Stimulated activated CD4-positive, alpha-beta T cell treated with anti-CD3 and anti-CD28 coated beads, TNF-alpha, amount 100 ng/mL, for 24 hours (primary cell): ENCODE measurements around the gene SCUBE1.

Source experiments
- DNase-seq, 3 experiments: peaks; one replicate each; pipeline ENCODE4 v3.0.0-alpha.2; 2020; ENCODE audit warnings: low read depth in 3 of 3

SCUBE1 gene

DNA sequence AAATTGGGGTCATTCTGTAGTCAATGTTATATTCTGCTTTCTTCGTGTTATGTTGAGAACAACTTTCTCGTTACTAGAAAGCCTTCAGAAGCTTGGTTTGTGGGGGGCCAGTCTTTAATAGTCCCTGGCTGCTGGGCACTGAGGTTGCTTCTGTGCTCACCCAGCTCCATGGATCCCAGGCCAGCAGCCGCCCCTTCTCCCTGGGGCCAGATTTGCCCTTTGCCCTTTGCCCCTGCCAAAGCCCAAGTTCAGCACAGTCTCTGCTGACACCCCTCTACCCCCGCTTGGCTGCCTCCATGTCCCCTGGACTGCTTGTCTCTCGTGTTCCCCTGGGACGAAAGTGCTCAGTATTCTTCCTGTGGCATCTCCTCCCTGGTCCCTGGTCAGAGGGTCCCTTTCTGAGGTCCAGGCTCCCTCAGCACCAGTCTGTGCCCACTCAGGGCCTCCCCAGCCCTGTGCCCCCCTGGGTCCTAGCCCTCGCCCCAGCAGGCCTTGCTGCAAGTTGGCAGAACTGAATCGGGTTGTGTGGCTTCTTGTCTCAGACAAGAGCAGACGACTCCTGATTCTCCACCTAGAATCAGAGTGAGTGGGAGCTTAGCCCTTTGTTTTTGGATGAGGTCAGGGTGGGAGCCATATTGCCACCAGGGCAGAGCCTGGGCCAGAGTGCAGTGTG is 185.2 kb downstream of the SCUBE1 start:
- no peak for DNase-seq

DNA sequence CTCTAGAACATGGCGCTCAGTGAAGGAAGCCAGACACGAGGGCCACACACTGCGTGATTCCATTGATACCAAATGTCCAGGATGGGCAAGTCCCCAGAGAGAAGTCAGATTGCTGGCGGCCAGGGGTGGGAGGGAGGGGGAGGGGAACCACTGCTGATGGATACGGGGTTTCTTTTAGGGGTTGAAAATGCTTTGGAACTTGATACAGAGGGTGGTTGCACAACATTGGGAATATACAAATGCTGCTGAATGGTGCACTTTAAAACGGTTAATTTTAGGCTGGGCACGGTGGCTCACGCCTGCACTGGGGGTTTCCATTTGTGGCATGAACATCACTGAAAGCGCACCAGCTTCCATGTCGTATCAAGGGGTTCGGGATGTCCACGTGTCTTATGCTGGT is 186.8 kb downstream of the SCUBE1 start:
- DNase-seq, result no peak

DNA sequence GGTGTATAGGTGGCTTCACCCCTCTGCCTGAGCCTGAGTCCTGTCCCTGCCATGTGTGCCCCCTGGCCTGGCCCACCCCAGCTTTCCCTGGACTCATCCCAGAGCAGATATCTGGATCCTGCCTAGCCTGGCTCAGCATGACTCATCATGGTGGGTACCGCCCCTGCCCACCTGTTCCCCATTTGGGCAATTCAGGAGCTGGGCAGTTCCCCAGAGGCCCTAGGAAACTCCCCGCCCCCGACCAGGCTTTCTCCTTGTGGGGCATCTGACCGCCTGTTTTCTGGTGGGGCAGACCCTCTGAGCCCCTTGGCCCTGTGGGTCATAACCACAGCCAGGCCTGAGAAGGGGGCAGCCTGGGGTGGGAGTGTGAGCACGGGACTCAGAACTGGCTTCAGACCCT is 187.4 kb downstream of the SCUBE1 start:
- DNase-seq, result no peak

DNA sequence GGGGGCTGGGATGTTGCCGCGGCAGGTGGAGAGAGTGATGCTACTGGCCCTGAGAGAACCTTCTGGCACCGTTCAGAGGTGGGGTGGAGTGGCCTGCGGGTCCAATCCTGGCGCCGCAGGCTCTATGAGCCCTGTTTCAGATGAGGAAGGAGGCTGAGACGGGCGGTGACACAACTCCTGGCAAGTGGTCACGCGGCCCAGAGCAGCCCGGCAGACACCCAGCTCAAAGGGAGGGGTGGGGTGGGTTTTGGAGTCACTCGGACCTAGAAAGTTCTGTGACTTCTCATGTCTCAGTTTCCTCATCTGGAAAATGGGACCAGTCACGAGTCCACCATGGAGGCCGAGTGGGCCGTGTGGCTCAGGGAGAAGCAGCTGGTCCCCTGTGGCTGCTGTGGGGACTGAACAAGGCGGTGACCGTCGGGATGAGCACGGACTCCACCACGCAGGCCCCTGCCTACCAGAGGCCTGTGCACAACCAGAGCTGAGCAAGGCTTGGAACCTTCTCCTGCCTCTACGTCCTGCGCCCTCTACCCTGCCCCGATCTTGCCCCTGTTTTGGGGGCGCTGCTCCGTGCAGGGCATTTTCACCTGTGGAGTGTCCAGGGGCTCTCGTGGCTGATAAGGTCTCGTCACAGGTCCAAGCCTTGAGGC is 188.2 kb downstream of the SCUBE1 start:
- DNase-seq, result no peak

DNA sequence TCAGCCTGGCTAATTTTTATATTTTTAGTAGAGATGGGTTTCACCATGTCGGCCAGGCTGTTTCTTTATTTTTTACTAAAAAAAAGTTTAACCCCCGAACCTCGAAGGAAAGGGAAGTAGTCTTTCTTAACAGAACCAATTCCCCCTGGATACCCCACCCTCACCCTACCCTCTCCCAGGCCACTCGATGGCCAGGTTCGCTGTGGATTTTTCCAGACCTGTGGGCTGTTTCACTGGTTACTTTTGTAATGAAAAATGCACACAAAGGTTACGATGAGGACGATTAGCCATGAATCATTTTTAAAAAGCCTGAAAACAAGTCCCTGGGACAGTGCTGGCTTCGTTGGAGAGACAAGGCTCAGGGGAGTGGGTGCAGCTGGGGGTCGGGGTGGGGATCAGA is 189.3 kb downstream of the SCUBE1 start:
- no peak for DNase-seq

DNA sequence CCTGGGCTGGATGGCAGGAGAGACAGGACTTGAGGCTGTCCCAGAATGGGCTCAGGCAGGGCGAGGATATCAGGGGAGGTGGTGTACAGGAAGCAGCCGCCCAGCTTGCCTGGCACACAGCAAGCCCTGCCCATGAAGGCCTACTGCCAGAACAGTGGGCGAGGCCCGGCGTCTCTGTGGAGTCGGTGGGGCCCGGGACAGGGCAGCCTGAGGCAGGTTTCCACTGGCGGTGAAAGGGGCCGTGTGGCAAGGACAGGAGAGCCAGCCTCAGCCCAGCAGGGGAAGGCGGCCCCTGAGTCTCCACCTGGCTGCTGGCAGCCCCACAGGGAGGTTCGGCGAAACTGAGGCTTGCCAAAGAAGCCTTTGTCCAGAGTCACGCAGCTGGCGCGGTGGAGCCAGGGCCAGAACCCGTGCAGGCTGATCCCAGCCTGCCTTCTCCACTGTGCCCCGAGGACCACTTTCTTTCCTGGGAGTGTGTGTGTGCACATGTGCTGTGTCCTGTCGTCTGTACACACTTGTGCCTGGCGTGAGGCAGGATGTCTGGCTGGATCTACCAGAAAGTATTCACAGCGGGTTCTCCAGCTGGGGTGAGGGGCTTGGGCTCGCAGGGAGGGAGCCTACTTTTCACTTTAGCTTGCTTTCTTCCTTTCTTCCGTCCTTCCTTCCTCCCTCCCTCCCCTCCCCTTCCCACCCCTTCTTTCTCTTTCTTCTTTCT is 190.7 kb downstream of the SCUBE1 start:
- DNase-seq, result peak; percentile 27 to 58 (median 38)

DNA sequence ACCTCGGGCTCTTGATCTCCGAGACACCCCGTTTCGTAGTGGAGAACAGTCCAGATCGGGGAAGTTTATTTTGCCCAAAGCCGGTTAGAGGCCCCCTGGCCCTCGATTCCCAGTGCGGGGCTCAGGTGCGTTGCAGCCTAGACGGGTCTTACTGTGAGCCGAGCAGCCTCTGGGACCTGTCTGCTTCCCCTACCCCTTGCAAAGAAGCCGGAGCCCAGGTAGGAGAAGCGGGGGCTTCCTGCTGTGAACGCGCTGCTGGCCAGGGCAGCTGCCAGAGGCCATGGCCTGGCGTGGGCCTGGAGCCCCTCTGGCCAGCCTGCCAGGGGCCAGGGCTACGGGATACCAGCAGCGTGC is 191.2 kb downstream of the SCUBE1 start:
- no peak for DNase-seq

DNA sequence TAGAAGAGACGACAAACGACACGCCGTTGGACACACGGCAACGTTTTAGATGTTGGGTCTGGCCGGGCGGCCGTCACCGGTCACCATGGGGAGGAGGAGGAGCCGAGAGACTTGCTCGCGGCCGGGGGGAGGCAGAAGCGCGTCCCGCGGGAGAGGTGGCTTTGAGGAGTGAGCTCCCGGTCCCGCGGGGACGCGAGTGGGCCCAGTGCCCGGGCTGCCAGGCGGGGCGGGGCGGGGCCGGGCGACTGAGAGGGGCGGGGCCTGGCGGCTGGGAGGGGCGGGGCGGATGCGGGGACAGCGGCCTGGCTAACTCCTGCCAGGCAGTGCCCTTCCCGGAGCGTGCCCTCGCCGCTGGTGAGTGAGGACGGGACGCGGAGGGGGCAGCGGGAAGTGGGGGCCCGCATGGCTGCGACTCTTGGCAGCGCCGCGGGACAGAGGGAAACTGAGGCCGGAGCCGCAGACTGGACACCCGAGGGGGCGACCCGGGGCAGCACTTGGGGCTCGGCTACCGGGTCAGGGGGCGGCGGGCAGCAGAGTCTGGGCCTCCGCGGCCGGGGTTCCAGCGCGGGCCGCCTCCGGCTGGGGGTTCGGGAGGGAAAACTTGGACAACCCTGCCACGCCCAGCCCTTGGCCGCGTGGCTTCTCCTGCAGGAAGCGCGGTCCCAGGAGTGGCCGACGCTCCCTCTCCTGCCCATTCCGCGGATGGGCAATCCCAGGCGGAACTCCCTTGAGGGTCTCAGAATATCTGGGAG is 191.7 kb downstream of the SCUBE1 start, which contains the start of gene TSPO:
Gene TSPO (plus strand): TSS at position 309 of the 752 bp plus-strand sequence. CDS start 7,680 bp downstream, outside the sequence.
- peak; percentile 33 to 63 (median 42) for DNase-seq

DNA sequence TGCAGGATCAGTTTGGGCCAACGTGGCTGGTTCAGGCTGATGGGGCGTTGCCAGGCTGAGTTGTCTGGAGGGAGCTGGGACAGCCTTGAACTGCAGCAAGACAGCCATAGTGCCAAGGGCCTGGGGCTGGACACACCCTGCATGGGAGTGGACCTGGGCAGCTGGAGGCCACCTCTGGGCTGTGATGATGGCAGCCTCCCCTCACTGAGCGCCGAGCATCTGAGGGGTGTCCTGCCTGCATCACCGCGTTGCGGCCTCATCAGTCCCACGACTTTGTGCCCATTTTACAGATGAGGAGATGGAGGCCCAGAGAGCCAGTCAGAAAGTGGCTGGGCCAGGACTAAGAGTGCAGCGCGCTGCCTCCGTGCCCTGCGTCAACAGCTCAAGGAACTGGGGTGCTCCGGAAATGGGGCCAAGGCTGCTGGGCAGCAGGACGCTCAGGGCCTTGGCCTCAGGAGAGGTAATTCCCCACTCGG is 192.4 kb downstream of the SCUBE1 start:
- DNase-seq, result no peak

DNA sequence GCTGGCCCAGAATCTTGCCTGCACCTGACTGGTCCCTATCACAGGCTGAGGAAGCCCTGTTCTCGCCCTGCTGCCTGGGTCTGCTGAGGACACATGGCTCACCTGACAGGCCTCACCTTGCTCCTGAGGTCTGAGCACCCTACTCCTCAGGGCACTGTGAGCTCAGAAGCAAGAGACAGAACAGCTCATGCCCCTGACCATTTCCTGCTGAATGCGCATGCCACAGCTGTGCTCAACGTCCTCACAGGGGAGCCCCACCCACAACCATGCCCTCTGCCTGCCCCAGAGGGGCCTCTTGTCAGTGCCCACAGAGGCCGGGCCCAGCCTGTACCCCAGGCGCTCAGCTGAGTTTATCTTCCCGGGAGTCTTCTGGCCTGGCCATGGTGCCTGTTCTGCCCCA is 194.6 kb downstream of the SCUBE1 start:
- no peak for DNase-seq

DNA sequence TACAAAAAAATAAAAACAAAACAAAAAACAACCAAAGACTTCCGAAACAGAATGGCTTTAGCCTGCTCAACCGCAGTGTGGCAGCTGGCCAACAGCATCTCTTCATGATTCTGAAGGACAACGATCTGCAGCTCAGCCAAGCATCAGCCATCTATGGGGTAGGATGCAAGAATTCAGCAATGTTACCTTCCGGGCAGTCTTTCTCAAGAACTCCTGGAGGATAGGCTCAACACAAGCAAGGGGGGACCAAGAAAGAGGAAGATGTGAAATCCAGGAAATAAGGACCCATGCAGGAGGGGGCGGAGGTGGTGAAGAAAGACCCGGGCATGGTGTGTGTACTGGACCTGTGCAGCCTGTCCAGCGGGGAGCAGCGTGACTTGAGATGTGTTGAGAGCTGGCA is 195.4 kb downstream of the SCUBE1 start:
- no peak for DNase-seq
